ENCODE data around the gene VPS37B. TPM values are rescaled to one million over a fixed set of nuclear protein-coding genes. Genes with fewer than 3 reads are reported as not detected.

VPS37B gene
- total and polyA plus RNA-seq, 10 of the 15 experiments (the other 5 are each of a cell fraction or from before 2014, with no cell fraction given): 0.66 to 68.6 (median 39.6) TPM

DNA sequence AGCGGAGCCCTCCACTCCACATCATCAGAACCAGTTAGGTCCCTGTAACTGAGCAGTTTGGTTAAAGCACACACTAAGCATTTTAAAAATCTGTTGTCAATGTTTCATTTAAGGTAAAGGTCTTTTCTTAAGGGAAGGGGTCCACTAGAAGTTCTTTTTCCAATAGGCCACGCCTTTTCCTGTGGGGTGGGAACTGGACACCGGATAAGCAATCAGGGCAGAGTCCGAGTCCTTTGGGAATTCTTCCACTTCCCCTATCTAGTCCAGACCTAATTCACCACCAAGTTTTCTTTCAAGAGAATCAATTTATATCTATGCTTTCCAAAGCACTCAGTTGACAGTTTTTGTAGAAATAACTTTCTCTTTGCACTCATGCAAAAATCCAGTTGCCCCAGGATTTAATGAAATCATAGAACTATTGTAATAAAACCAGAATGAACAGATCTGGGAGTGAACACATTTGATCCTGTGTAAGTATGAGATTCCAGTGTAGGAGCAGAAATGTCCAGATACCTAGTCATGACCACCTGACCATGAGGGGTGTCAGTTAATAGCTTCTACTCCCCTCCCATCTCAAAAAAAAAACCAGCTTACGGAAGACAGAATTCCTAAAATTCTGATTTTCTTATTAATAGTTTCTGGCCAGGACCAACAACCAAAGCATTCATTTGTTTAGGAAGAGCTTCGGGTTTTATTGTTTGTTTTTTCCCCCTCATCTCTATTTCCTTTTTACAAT lies 11.7 kb downstream of the VPS37B start:
- Histone ChIP-seq H3K27ac (ENCODE audit: control insufficient read depth, insufficient read depth) (no peak overlapping the region), H3K79me2 (ENCODE audit: control insufficient read depth, insufficient read depth, low read length) (peaks cover 47% of the 10 kb centered on the region), H3K9me3 (replicated peaks; ENCODE audit: control insufficient read depth, insufficient read depth, low read length) (no peaks in the 10 kb centered on the region), H4K20me1 (ENCODE audit: control insufficient read depth, insufficient read depth) (no peaks in the 10 kb centered on the region; the same call in 1 of the 2 replicates), H3K4me1 (ENCODE audit: control insufficient read depth, insufficient read depth, low read length) (peaks cover 31% of the 10 kb centered on the region), H3K36me3 (ENCODE audit: control insufficient read depth in 2 of 2, insufficient read depth in 2 of 2, low read length in 1 of 2) (peaks cover 0 to 5% of the 10 kb centered on the region in 2 experiments; a peak in 2 of 4 replicates), H3K27me3 (replicated peaks in 1 of 2; ENCODE audit: control insufficient read depth in 2 of 2, insufficient read depth in 2 of 2, low read length in 1 of 2) (no peaks in the 10 kb centered on the region; a peak in 1 of 4 replicates), H2AFZ (ENCODE audit: control insufficient read depth, low read depth, low read length) (no peak overlapping the region), H3K4me3 (no peak overlapping the region), H3K9ac (ENCODE audit: control insufficient read depth, insufficient read depth, low read length) (no peak overlapping the region), H3K4me2 (ENCODE audit: control insufficient read depth, insufficient read depth) (no peak overlapping the region; the same call in 1 of the 2 replicates)
- FAIRE-seq: no peak
- ATAC-seq: no peak
- no peak for DNase-seq (ENCODE audit: low read depth, low spot score)
- ChIA-PET SMC1A (ENCODE audit: uncharacterized antibody, unreplicated experiment) (interaction anchor here (0.6 to 7.6 kb wide), 7 partner anchors 10 to 157 kb away, joined by 3 to 64 read pairs (median 3); no protein-coding TSS in a partner anchor), RAD21 (ENCODE audit: unreplicated experiment) (no interaction called here), CTCF (interaction anchor here (1.2 to 8.9 kb wide), 4 partner anchors 12 to 354 kb away, joined by 4 to 107 read pairs (median 19); partner anchors contain the start of gene VPS37B), POLR2A (interaction anchor here (2.1 to 5.6 kb wide), 3 partner anchors 7 to 14 kb away, joined by 6 to 25 read pairs (median 15); partner anchors contain the start of gene VPS37B)
- WGBS (ENCODE audit: insufficient coverage, insufficient replicate concordance, low lambda C conversion rate, missing lambda C conversion rate): 72% methylated on average over 6 of the region's 6 CpGs
- intact Hi-C loops (cut with micrococcal nuclease; ENCODE audit: unreplicated experiment) (loop anchor here (10.0 kb wide), 1 partner anchor 1891 kb away; no protein-coding TSS in a partner anchor), in situ Hi-C loops (cut with MboI) (no loop called here)
- no peak for TF ChIP-seq GABPA (IDR thresholded peaks at IDR 0.05; ENCODE audit: low read depth)
- no peak for TF ChIP-seq ATF7 (IDR thresholded peaks at IDR 0.05; ENCODE audit: low read depth)
- no peak for TF ChIP-seq STAT1 (conservative IDR thresholded peaks at IDR 0.05)
- no peak for TF ChIP-seq RAD21 (IDR thresholded peaks at IDR 0.05; ENCODE audit: insufficient read depth, low read depth, low read length)
- no peak for TF ChIP-seq BHLHE40 (IDR thresholded peaks at IDR 0.05; ENCODE audit: borderline replicate concordance in 1 of 2, low read depth in 2 of 2, low read length in 1 of 2)
- no TSS peak for BruUV-seq (replicated peaks)

All from GM12878 (cell line).